Measurements from ENCODE around the gene RALGPS1.

Gene RALGPS1

GRCh38 chr9:127122176-127123063, 207.8 kb downstream of the RALGPS1 start, which contains the start of gene ANGPTL2:
TSS of gene ANGPTL2 (minus strand) at chr9:127122635. CDS start at chr9:127108731, 13,904 bp downstream.
- DNase-seq (ENCODE audit: low spot score) = peak; percentile 8

GRCh38 chr9:127123064-127123890, 208.7 kb downstream of the RALGPS1 start:
- no peak for DNase-seq (ENCODE audit: low spot score)

GRCh38 chr9:127124111-127124531, 209.5 kb downstream of the RALGPS1 start:
- DNase-seq (ENCODE audit: low spot score) = no peak

- DNase-seq (ENCODE audit: low spot score) = no peak
These were observed 210.2 kb downstream of the RALGPS1 start for GRCh38 chr9:127124792-127125191.

GRCh38 chr9:127126971-127127370, 212.4 kb downstream of the RALGPS1 start:
- DNase-seq (ENCODE audit: low spot score) = no peak

DNA sequence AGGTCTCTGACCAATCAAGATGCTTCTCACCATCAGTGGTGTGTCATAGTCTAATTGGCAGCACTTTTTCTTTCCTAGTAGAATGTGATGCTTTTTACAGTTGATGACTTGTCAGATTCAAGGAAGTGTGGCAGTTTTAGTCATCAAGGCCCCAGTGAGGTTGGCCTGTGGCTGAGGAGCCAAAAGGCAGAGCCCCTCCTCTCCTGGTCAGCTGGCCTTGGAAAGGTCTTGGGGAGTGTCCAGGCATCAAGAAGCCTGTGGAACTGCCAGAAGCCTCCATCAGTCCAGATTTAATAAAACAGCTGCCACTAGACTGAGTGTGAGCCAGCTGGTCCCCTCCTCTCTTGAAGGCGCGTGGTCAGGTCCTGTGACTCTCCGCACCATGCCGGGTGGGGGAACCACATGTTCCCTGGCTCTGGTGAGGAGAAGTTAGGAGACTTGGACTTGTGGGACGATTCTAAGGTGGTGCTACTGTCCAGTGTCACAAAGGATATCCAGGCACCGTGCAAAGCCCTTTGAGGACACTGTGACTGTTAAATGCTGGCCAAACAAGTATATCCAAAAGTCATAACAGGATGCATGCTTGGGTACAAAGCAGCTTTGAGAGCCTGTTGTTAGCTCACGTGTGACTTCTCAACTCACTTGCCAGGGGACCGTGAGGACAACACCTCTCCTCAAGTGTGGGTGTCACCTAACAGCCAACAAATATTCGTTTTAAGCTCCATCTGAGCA, 213.9 kb downstream of the RALGPS1 start:
- DNase-seq (ENCODE audit: low spot score) = no peak

DNA sequence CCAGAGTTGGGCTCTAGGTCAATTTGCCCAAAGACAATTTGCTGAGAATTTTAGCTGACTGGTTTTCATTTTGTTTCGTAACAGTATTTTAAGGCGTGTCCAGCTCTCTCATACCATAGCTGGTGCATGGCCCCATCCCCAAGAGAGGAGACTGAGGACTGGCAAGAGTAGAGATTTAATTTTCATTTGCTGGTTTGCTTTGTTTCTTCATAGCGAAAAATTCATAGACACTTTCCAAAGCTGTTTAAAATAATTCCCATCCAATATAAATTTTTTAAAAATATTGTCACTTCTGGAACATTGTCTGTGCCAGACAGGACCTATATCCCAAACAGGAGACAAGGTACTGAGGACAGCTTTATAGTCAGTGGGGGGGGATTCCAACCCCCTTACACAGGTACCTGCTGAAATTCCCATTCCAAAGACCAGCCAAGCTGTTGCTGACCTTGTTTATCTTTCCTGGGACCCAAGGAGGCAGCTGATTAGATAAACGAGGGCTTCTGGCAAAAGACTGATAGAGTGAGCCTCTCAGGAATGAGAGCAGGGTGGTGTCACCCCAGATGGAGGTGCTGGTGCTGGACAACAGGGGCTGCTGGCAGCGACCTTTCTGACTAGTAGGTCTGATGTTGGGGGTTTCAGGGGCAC, 214.6 kb downstream of the RALGPS1 start:
- no peak for DNase-seq (ENCODE audit: low spot score)

DNA sequence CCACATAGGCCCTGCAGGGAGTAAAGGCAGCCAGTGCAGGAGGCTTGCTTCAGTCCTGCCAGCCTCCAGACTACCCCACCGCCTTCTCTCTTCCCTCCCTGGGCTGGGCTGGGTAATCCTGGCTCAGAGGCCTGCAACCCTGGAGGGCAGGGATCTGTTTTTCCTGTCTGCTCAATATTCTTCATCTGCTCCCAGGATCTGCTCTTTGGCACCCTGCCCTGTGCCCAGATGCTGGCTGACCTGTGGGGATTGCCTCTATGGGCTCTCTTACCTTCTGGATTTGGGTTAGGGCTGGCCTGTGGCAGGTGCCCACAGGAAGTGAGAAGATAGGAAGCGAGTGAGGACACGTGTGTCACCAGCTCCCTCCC, 215.1 kb downstream of the RALGPS1 start:
- no peak for DNase-seq (ENCODE audit: low spot score)

DNA sequence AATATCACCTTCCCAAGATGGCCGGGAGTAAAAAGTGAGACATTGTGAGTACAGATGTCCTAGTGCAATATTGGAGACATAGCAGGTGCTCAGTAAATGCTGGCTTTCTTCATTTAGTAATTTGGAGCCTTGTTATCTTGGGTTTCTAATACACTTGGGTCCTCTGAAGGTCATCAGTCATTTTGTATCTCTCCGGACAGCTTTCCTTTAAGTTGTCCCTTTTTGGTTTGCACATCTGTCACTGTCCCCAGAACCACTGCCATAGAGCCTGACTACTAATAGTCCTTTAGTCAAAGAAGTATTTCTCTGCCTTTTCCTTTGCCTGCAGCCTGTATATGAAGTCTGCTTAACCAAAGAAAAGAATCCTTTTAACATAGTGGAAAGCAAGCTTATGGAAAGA, 215.7 kb downstream of the RALGPS1 start:
- DNase-seq (ENCODE audit: low spot score) = no peak

DNA sequence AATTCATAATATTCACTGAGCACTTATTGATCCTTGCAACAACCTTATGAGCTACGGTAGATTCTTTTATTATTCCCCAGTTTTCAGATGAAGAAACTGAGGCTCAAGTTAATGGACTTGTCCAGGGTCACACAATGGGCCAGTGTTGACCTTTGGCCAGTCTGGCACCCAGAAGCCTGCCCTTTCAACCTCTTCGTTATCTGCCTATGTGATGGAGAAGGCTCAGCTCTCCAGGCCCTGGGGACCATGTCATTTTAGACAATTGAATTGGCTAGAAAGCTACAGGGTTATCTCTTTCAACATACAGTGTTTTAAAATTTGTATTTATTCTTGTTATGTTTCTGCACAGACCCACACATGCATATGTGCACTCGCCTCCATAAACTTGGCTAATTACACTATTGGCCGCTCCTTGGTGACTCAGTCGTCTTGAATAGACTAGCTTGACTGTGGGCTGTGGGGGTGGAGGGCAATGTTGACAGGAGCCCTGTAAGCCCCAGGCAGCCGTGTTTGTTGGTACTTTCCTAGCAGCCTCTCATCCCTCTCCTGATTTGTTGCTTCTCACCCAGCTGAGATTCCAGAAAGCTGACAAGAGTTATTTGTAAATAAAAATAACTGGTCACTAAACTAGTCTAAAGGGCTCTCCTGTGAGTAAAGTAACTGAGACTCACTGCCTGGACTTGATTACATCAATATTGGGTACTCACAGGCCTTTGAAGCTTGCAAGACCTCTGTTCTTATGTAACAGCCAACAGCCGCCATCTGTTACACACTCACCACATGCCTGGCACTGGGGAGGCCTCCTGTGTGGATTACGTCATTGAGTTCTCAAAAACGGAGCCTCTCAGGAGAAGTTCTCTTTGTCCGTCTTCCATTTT, 216.3 kb downstream of the RALGPS1 start:
- DNase-seq (ENCODE audit: low spot score) = no peak

DNA sequence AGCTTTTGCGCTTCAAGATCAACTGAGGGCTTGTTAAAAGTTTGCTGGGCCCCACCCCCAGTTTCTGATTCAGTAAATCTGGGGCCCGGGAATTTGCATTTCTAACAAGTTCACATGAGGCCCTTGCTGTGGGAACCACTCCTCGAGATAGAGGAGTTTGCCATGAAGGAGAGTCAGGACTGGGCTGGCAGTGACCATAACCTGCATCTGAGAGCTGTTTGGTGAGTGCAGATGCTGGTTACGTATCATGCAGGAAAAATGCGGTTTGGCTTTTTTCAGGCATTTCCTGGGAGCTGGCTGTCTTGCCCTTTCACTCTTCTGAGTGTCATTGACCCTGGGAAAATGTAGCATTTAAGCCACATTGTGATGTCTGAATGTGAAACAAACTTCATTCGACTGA, 217.3 kb downstream of the RALGPS1 start:
- no peak for DNase-seq (ENCODE audit: low spot score)

DNA sequence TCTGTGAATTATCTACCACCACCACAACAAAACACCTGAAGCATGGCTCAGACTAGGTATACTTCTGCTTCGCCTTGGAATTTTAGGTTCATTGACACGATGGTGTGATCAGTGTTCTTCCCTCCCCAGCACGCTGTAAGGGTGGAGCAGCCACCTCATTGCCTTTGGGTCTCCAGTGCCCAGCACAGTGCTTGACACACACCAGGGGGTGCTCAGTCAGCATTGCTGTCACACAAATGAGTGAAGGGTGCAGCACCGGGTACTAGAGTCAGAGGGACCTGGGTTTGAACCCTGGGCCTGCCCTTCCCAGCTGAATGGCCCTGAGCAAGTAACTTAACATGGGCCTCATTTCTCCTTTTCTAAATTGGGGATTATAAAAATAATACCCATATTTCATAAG, 217.8 kb downstream of the RALGPS1 start:
- DNase-seq (ENCODE audit: low spot score) = no peak

DNA sequence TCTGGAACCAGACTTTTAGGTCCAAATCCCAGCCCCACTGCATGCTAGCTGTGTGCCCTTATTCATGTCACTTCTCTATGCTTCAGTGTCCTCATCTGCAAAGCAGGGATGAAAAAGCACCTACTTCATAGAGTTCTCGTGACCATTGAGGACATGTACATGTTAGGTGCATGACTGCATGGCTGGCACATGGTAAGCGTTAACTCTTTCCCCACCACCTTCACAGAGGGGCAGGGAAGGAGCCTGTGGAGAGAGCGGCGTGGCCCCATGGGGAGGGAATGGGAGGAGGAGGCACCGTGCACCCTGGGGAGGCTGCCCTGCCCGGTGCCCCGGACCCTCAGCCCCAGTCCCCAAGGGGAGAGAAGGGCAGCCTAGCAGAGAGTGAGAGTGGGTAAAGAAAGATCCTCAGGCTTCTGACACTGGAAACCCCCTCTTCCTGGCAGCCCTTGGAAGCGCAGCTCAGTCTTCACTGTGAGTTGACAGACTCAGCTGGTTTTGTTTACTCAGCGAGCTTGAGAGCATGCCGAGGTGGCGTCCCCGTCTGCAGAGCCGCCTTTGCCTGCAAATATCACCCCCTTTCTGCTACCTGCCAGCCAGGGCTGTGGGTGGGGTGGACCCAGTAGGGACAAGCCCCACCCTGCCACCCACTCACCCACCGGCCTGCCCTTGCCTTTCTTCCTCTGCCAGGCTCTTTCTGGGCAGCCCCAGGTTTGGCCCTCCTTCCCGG, 218.5 kb downstream of the RALGPS1 start:
- no peak for DNase-seq (ENCODE audit: low spot score)

GRCh38 chr9:127133739-127134167, 219.2 kb downstream of the RALGPS1 start:
- no peak for DNase-seq (ENCODE audit: low spot score)

DNA sequence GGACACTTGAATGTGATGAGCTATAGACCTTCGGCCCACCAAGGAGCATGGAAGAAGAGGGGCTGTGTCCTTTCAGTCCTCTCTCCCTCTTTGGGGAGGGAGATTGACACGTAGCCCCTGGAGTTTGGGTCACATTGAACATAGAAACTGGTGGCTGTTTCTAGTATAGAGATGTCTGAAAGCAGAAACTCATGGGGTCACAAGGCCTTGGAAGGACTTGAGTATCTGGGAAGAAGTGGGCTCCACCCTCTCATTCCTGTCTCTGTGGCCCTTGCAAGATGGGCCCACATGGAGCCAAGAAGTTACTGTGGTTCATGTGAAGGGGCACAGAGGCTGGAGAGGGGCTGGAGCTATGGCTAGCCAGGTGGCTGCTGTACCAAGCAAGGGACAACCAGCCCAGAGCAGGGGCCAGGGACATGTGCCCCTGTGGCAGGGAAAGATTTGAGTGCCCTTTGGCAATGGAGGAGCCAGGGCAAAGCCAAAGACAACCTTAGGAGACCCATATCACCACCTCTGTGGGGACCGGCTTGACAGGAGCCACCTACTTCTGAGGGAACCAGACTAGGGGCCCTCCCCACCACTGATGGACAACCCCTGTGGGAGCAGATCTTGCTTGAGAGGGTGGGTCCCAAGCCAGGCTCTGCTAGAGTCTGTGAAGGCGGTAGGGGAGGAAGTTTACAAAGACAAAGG, 220.6 kb downstream of the RALGPS1 start:
- no peak for DNase-seq (ENCODE audit: low spot score)

DNA sequence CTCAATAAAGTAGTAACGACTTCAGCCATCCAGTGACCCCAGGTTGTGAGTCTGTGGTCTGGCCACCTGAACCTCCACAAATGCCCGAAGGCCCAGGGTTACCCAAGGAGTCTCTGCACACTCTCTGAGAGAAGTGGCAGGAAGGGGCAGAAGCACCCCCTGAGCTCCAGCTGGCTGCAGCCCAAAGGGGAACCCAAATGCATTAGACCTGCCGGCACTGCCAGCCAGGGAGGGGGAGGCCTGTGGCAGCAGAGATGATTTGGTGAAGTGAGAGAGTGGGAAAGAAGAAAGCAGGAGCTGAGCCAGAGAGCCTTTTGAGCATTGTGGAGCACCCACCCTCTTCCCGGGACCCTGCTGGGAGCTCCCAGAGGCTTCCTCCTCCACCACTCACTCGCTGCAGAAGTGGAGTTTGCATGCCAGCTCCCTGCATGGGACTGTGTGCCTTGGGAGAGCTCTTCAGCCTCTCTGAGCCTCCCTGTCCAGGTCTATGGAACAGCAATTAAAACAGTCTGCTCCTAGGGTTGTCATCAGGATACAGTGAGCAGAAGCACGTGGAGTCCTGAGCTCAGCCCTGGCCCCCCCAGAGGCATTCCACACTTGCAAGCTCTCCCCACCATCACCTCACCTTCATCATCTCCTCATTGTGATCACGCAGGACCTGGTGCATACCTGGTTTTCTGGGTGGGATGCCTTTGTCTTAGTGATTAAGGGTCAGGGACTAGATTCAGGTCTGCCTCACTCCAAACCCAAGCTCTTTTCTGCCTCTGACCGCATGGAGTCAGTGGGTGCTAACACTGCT, 221.7 kb downstream of the RALGPS1 start:
- DNase-seq (ENCODE audit: low spot score) = no peak

- DNase-seq (ENCODE audit: low spot score) = no peak
These were observed 222.5 kb downstream of the RALGPS1 start for GRCh38 chr9:127136880-127137639.

Data from NAMALWA (cell line).